NCI-H1436 (cell line): Measurements from ENCODE around the gene ZNF180.
"Not testable (repeated sequence)": the region's sequence is repeated elsewhere in the genome, so short reads cannot be mapped to it uniquely, and the experiment has no call there.

ENCODE experiments used
- DNase-seq: peaks from one replicate; lab custom pipeline; 2025; lab: John Stamatoyannopoulos, UW

ZNF180 gene

GRCh38 chr19:44499962-44500949, at the start of gene ZNF180:
Gene ZNF180, minus strand, starts transcription at chr19:44500522. Its CDS starts 3,188 bp downstream, at chr19:44497334.
- peak; percentile 97 for DNase-seq

- no peak for DNase-seq
These were observed 49.2 kb upstream of the ZNF180 start for GRCh38 chr19:44549507-44549906.

GRCh38 chr19:44548736-44549135, 48.4 kb upstream of the ZNF180 start:
- no peak for DNase-seq

- DNase-seq, result no peak
These were observed 43.7 kb upstream of the ZNF180 start for GRCh38 chr19:44544031-44544430.

- no peak for DNase-seq
These were observed 42.3 kb upstream of the ZNF180 start for GRCh38 chr19:44542671-44543070.

- DNase-seq, result no peak
These were observed 40.4 kb upstream of the ZNF180 start for GRCh38 chr19:44540736-44541135.

- no peak for DNase-seq
These were observed 39.7 kb upstream of the ZNF180 start for GRCh38 chr19:44539991-44540390.

GRCh38 chr19:44539236-44539826, 39.0 kb upstream of the ZNF180 start:
- DNase-seq, result no peak

- not testable (repeated sequence) for DNase-seq
These were observed 35.0 kb upstream of the ZNF180 start for GRCh38 chr19:44535361-44535760.

- no peak for DNase-seq
These were observed 32.5 kb upstream of the ZNF180 start for GRCh38 chr19:44532819-44533218.

GRCh38 chr19:44530777-44531176, 30.5 kb upstream of the ZNF180 start:
- DNase-seq, result no peak

GRCh38 chr19:44529536-44529935, 29.2 kb upstream of the ZNF180 start, which contains the start of gene CEACAM20:
Gene CEACAM20, minus strand, starts transcription at chr19:44529675. Its CDS starts 166 bp downstream, at chr19:44529509.
- no peak for DNase-seq

GRCh38 chr19:44527554-44527953, 27.2 kb upstream of the ZNF180 start:
- no peak for DNase-seq

GRCh38 chr19:44525721-44526430, 25.6 kb upstream of the ZNF180 start:
- no peak for DNase-seq

GRCh38 chr19:44521370-44521769, 21.0 kb upstream of the ZNF180 start:
- DNase-seq, result no peak

GRCh38 chr19:44517146-44517545, 16.8 kb upstream of the ZNF180 start:
- DNase-seq, result no peak

GRCh38 chr19:44515907-44516306, 15.6 kb upstream of the ZNF180 start:
- DNase-seq, result no peak

- DNase-seq, result no peak
These were observed 14.7 kb upstream of the ZNF180 start for GRCh38 chr19:44515031-44515430.

GRCh38 chr19:44512326-44513298, 12.3 kb upstream of the ZNF180 start:
- peak; percentile 5 for DNase-seq

- DNase-seq, result no peak
These were observed 9.2 kb upstream of the ZNF180 start for GRCh38 chr19:44509478-44509877.

- DNase-seq, result no peak
These were observed 763 bp downstream of the ZNF180 start for GRCh38 chr19:44499559-44499958.
